NAMALWA (cell line): ENCODE results near the gene LPAR1.

Experiments
- DNase-seq: peaks from one replicate; pipeline ENCODE4 v3.0.0-alpha.2; 2015; ENCODE audit warnings: low spot score

The LPAR1 gene

DNA sequence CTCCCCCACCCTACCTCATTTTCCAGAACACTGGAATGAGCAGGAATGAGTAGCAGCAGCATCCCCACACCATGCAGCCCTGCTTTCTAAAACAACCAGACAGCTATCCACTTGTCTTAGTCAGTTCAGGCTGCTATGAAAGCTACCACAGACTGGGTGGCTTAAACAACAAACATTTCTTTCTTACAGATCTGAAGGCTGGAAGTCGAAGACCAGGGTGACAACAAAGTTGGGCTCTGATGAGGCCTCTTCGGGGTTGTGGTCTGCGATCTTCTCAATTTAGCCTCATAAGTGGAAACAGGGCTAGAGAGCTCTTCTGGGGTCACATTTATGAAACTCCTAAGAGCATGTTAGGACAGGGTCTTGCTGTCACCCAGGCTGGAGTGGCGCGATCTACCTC is 38.9 kb downstream of the LPAR1 start:
- no peak for DNase-seq

DNA sequence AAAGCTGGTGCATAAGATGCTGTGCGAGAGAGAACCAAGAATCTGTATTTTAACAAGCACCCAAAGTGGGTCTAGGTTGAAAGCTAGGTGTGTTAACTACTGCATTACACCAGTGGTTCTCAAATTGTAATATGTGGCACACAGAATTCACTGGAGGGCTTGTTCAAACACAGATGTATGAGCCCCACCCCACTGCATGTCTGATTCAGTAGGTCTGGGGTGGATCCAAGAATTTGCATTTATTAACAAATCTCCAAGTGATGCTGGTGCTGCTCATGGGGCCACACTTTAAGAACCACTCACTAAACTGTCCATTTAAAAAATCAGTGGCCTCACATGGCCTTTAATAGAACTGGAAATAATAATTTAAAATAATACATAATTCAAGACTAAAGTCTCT is 40.4 kb downstream of the LPAR1 start:
- no peak for DNase-seq

DNA sequence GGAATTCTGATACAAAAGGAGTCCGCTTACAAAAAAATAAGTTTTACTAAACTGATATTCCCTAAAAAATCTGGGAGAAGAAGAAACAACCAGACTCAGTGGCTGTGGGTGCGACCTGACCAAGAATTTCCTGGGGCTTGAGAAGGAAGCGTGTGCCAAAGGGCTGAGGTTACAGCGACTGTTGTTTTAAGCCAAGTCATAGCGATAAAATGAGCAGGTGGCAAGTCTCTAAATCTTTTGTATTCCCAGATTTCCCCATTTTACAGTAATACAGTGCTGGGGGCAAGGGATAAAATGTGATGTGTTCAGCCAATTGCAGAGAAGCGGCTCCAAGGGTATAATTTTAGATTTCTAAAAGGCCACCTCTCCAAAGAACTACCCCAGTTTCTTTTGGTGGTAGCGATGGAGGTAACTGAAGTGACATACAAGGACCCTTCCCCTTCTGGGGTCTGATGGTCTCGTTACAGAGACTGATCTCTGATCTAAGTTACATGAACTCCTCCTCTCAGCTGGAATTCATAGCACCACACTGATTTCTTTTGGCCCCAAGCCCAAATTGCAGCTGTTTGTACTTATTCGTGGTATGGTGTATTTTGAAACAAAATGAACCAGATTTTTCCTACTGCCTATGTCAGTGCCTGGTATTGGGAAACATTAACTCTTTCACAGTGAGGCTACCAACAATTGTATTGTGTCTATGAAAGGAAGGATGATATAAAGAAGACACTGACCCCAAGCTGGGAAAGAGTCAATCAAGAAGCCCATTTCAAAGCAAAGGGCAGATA is 41.6 kb downstream of the LPAR1 start:
- DNase-seq = no peak

DNA sequence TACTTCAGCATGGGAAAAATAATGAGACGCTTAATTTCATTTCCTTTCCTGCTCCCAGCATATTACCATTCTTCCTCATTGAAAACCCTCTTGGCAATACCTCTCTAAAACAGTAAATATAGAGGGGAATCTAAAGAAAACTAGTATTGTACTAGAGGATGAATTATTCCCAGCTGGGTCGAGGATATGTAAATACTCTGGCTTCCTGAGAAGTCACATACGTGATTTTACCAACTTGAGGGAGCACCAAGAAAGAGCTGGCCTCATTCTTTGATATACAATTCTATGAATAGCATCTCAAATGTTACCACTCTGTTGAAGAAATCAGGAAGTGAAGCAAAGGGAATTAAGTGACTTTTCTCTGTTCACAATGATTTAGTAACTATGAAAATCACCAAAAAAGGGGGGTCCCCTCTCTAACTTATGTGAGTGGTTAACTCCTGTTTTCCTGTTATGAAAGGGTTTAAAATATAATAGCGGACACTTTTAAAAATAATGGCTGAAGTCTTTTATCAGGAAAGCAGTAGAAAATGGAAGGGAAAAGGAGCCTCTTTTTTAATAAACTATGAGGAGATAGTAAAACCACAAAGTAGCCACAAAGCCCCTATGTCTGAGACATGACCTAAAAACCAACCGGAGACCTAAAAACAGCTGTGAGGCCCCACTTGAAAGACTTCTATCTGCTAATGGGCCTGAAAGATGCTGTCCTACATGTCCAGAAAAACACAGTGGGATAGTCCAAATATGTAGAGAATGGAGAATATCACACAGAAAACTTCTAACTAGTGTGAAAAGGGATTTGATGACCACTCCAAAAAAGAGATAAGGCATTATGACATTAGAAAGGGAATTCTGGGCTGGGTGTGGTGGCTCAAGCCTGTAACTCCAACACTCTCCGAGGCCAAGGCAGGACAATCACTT is 42.6 kb downstream of the LPAR1 start:
- DNase-seq = no peak

DNA sequence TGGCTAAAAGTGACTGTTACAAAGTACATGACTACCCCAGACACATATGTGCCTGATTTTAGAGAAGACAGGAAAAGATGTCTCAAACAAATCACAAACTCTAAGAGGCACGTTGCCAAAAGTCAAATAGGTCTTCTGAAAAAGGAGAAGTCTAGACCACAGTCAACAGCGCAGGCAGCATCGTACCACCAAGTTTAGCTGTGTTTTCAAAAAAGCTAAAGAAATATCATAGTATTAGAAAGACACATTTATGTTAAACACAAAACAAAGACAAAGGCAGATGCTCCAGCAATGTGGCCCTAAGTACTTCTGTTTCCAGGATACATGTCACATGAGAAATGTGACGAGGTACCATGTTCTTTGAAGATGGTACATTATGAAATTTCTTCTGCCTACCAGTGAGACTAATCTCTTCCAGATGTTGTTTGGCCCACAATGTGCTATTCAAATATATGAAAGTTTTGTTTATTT is 43.5 kb downstream of the LPAR1 start:
- DNase-seq = peak; percentile 13

DNA sequence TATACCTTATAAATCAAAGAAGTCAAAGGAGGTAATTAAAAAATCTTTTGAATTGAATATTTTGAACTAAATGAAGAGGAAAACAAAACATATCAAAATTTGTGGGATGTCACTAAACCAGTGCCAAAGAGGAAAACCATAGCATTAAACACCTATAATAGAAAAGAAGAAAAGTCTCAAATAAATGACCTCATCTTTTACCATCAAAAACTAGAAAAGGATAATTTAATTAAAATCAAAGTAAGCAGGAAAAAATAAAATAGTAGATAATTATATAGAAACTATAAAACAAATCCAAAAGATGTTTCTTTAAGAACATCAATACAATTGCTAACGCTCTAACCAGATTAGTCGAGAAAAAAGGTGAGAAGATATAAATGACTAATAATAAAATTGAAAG is 47.8 kb downstream of the LPAR1 start:
- DNase-seq = no peak

DNA sequence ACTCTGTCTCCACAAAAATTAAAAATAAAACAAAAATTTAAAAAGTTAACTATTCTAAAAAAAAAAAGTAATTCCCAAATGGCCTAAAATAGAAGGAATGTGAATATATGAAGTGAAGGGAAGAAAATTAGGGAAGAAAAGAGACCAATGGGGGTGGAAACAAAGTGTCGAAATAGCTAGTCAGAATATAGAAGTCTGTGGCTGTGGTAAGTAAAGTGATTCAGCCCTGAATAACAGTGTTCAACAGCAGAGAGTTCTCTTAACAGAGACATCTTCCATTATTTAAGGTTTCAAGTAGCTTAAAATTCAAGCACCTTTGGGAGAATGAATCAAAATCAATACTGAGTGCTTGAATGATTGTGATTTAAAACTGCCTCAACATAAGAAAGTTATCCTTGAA is 51.7 kb downstream of the LPAR1 start:
- no peak for DNase-seq

DNA sequence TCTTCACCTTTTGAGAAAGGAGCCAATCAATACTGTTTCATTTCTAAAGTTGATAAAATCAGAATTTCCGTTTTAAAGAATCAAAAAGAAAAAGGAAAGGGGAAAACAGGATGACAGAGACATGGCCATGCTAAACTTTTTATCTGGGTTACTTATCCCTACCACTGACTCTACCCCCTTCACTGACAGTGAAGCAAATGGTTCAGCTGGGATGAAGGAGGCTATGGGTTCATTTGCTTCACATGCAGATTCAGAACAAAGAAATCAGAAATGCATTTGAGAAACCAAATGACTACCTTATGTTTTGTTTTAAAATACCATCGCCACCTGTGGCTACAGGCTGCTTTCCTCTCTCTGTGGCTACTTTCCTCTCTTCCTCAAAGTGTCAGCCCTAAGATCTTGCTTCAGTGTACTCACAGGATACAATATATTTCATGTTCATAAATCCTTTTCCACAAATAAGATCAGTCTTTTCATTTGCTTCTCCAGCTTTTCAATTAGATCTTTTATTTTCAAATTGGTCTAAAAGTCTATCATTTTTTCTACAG is 53.3 kb downstream of the LPAR1 start:
- no peak for DNase-seq

DNA sequence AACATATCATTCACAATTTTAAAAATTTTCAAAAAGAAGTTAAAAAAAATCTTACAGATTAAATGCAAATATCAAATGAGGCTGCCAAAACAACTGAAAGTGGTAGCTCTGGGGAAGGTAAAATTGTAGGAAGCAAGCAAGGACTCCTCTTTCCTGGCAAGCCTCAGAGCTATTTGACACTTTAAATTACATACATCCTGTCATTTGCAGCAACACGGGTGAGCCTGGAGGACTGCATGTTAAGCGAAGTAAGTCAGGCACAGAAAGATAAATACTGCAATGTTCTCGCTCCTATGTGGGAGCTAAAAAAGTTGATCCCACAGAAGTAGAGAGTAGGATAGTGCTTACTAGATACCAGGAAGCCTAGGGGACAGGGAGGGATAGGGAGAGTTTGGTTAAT is 58.0 kb downstream of the LPAR1 start:
- DNase-seq = no peak

DNA sequence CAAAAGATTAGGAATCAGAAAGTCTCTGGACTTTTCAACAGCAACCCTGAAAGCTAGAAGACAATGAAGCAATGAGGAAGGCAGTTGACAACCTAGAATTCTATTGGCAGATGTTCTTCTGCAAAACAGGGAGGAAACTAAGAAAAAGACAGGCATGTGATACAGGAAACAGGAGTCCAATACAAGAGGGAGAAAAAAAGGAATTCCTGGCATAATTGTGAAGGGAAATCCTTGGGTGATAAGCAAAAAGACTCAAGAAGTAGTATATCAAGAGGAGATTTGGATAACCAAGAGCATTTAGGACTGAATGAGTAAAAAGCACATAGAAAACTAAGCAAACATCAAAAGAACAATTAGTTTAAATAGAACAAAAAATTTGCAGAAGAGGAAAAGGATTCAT is 58.6 kb downstream of the LPAR1 start:
- DNase-seq = no peak

DNA sequence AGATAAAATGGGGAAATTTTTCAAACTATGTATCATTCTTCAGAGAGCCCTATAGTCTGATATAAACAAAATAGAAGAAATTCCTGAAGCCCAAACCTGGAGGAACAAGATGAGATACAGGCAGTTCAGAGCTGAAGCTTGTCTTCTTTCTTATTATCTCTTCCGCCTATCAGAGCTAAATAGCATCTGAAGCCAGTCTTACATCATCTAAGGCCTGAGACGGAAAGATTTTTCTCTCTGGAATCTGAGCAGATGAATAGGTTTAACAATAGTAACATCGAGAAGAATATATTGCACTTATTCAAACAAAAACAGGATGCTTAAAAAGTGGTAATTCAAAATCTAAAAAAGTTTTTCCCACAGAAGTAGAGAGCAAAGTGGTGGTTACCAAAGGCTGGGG is 59.8 kb downstream of the LPAR1 start:
- DNase-seq = no peak

DNA sequence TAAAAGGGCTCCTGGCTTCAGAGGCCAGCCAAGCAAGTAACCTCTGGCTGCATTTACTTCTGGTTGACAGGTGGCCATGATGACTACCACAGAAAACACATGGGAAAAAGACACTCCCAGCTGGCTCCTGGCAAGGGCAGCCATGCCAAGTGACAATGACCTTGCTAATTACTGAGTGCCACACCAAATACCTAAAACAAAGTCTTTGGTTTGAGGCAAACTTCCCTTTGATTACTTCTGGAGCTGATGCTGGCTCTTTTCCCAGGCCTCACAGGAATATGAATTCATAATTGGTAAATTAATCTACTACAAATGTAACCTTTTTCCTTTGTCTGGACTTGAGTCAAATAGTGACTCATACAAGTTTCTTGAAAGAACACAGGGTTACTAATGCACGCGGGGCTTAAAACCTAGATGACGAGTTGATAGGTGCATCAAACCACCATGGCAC is 61.0 kb downstream of the LPAR1 start:
- DNase-seq = no peak

DNA sequence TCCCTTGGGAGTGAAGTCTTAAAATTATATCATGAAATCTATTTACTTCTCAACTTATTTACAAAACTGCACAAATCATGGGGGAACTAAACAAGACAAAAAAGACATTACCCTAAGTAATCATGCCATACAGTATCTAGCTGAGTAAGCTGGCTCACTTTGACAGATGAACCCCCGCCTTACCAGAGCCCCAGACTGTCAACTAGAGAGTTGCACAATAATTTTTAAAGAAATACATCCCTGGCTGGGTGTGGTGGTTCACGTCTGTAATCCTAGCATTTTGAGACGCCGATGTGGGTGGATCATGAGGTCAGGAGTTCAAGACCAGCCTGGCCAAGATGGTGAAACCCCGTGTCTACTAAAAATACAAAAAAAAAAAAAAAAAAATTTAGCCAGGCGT is 62.3 kb downstream of the LPAR1 start:
- no peak for DNase-seq

DNA sequence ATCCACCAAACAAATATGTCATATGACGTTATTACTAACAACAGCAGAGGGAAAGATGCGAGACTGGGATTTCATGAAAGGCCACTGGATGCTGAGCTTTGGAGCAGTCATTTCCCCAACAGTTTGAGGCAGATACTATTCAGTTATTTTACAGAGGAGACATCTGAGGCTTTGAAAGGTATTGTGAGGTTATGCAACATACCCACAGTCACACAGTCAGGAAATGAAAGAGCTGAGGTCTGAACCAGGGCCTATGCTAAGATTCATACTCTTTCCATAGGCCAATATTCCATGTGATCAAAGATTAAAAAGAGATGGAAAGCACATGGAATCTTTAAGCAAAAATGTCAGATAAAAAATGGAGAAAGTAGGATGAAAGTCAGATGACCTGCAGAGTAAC is 63.0 kb downstream of the LPAR1 start:
- no peak for DNase-seq

DNA sequence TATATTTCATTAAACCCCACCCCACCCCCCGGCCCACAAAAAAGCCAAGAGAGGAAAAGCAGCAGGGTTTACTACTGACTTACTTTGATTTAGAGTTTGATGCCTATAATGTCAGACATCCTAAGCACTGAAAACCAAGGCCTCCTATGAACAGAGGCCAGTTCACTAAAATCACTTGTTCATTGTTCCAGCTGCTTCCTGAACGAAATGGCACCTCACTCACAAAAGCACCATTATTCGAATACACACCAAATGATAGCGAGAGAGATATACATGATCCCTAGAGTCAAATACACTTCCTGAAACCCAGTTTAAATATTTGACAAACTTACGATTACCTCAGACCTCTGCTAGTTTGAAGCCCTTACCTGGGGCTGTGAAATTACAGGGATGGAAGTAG is 66.6 kb downstream of the LPAR1 start:
- no peak for DNase-seq

DNA sequence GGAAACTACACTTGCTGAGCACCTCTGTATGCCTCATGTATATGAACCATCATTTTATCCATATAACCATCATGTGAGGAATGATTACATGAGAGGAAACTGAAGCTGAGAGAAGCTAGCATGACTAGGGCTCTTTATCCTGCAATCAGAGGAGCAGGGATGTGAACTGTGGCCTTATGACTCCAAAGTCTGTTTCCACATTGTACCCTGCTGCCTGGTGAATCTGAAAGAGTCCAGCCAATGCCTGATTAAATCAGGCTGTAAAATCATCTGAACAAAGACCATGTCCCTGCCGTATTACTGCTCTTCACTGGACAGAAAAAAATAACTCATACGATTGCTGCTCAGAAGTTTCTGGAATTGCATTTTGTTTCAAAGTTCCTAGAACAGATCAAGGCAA is 67.0 kb downstream of the LPAR1 start:
- no peak for DNase-seq

DNA sequence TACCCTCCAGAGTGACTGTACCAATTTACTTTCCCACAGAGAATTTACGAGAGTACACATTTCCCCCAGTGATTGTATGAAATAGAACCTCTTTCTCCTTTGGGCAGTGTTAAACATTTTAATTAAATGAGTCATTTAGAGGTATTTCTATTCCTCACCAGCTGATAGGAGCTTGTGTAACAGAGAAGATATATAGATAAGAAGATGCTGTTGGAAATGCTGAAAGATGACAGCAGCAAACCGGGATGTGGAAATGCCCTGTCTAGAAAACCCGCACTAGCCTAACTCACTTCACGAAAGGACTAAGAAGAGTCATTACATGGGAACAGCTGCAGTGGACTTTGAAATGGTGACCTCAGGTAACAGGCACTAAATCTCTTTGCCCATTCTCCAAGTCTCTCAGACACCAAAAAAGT is 68.3 kb downstream of the LPAR1 start:
- DNase-seq = no peak

DNA sequence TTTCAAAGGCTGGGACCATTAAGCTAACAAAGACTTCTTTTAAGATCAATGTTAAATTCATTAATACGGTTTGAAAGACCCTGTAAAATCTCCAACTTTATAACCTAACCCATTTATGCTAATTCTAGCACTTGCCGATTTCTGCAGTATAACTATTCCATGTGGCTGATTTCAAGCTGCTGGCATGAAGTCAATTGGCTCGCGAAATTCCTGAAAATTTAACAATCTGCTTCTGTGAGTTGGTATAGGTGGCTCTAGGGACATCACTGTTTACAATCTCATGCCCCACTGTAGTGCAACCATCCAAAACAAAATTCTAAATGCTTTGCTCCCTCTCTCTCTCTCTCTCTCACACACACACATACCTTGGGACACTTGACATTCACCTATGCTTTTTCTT is 70.2 kb downstream of the LPAR1 start:
- no peak for DNase-seq

DNA sequence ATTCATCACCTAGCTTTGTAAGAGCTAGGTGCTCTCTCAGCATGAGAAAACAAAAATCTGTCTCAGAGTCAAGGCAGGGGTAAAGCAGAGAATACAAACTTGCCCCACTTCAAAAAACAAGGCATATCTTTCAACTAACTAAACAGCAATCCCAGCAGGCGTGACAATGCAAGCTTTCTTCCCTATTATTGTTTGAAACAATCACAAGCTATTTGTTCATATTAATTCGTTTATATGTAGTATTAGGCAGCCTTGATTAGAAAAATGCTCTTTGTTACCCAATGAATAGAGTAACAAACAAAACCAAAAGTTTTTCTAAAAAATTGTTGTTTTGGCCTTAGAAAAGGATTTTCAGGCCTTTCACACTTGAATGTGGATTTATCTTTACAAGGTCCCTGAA is 71.1 kb downstream of the LPAR1 start:
- DNase-seq = no peak

DNA sequence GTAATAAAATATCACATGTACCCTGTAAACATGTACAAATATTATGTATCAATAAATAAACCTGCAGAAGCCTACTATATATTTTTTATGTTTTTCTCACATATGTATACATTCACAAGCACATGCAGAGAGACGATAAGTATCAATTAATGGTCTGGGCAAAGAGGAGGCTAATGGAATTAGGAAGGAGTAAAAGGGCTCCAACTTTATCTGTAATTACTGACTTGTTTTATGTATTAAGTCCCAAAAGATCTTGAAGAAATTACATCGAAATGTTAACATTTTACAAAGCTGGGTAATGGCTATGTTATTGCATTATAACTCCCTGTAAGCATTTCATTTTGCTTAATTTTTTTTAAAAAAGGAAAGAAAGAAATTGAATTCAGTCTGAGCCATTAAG is 78.0 kb downstream of the LPAR1 start:
- no peak for DNase-seq

DNA sequence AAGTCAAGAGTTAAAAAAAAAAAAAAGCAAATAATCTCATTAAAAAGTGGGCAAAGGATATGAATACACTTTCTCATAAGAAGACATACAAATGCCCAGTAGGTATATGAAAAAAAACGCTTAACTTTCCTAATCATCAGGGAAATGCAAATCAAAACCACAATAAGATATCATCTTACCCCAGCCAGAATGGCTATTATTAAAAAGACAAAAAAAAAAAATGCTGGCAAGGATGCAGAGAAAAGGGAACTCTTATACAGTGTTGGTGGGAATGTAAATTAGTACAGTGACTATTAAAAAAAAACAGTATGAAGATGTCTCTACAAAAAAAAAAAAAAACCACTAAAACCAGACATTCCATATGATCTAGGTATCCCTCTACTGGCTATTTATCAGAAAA is 79.4 kb downstream of the LPAR1 start:
- no peak for DNase-seq

DNA sequence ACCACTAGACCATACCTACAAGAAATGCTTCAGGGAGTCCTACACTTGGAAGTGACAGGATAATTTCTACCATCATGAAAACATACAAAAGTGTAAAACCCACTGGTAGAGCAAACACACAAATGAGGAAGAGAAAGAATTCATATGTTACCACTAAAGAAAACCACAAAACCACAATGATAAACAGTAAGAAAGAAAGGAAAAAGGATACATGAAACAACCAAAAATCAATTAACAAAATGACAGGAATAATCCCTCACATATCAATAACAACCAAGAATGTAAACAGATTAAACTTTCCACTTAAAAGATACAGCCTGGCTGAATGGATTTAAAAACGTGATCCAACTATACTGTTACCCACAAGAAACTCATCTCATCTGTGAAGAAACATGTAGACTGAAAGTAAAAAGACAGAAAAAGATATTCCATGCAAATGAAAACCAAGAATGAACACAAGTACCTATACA is 83.4 kb downstream of the LPAR1 start:
- no peak for DNase-seq

DNA sequence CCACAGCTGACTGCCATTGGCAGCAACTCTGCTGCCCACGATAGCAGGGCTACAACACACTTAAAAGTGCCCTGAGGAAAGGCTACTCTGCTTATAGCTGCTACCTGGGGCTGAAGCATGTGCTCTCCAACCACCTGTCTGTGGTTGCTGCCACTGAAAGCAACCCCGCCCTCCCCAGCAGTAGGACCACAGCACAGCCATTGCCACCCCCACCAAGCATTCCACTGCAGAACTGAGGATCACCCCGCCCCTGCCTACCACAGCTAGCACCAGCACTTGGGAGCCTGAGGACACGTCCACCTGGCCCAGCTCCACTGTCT is 85.8 kb downstream of the LPAR1 start:
- no peak for DNase-seq
